ENCODE data around the gene LYPD6.
A peak's percentile ranks its signal among the peaks of the same experiment; 100 is the strongest.

Gene LYPD6

DNA sequence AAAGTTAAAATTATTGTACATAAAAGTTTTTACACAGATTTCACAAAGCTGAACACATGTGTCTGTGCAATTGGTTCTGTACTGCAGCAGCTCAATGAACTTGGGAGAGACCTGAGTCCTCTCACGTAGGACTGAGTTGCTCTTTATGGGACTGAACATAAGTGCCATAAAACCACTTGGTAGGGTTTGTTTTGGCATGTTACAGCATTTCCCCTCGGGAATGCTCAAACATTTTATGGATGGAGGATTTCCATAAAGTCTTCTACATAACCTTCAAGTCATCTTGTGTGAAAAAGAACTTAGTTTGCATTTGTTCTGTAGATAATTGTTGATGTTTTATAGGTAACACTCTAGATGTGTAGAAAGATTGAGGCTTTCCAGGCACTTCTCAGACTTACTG, 15.9 kb downstream of the LYPD6 start:
- POLR2A ChIA-PET = no interaction called here
- CTCF ChIA-PET = no interaction called here
- peak; percentile 43 for DNase-seq (ENCODE audit: extremely low spot score)
- TF ChIP-seq NFRKB (IDR thresholded peaks at IDR 0.05) (no peak), CTBP1 (IDR thresholded peaks at IDR 0.05; ENCODE audit: borderline replicate concordance) (peak; percentile 44; the same call in 1 of the 2 replicates)

DNA sequence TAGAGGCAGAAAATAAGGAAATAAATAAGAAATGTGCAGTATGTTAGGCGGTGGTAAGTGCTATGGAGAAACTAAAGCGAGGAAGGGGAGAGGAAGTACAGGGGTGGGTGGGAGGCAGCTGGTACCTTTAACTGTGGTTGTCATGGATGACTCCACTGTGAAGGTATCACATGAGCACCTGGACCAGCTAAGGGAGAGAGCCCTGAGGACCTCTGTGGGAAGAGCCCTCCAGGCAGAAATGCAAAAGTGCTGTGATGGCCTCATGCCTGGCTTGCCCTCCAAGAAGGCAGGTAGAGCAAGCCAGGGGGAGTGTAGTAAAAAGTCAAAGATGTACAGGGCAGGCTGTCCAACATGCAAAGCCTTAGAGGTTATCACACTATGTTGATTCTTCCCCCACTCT, 17.9 kb downstream of the LYPD6 start:
- DNase-seq (ENCODE audit: extremely low spot score) = no peak
- POLR2A ChIA-PET = no interaction called here
- no peak for TF ChIP-seq CTBP1 (IDR thresholded peaks at IDR 0.05; ENCODE audit: borderline replicate concordance)
- no peak for TF ChIP-seq NFRKB (IDR thresholded peaks at IDR 0.05)
- no peak for TF ChIP-seq SUZ12 (IDR thresholded peaks at IDR 0.05)
- CTCF ChIA-PET = no interaction called here

DNA sequence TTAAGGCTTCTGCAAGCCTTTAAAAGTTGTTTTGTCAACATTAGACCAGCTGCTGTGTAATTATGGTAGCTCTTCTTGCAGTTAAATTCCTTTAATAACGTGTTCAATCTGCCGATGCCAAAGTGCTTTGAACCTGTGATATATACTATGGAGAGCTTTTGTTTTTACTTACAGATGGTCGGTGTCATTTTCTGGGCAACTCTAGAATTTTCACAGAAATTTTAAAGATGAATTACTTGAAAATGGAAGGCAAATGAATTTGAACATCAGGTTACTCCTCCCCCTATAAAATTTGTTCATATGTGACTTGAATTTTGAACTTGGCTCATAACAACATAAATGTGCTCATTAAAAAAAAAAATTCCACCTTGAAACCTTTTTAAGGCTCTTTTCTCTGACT, 23.0 kb downstream of the LYPD6 start:
- DNase-seq (ENCODE audit: extremely low spot score) = no peak
- no peak for TF ChIP-seq HDGF (IDR thresholded peaks at IDR 0.05; ENCODE audit: borderline replicate concordance)
- no peak for TF ChIP-seq L3MBTL2 (conservative IDR thresholded peaks at IDR 0.05)
- CTCF ChIA-PET = no interaction called here
- POLR2A ChIA-PET = no interaction called here

DNA sequence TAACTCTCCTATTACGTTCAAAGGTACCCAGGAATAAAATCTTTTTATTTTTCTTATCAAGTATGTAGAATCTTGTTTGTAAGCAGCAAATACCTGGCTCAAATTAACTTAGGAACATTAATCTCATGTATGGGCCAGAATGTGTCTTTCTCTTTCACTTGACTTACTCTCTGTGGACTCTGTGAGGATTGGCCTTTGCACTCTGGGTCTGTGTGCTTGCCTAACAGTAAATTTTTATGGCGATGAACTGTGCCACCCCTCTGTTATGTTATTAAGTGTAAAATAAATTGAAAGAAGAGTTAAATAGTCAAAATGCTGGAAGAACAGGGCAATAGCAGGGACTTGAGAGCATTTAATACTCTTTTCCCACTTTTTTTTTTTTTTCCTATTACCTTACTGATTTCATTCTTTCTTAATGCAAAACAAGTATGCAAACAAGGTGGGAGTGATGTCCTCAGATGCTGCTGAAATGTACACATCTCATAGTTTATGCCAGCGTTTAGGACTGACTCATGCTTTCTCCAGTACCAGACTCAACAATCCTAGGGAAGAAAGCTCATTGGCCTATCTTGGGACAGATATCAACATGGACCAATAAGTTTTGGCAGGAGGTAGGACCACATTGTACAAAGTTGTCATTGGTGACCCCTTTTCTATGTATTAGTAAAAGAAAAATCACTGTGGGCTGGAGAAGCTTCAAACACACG, 25.5 kb downstream of the LYPD6 start:
- CTCF ChIA-PET = no interaction called here
- DNase-seq (ENCODE audit: extremely low spot score) = no peak
- POLR2A ChIA-PET = no interaction called here
- TF ChIP-seq LEF1 (IDR thresholded peaks at IDR 0.05; ENCODE audit: borderline replicate concordance) (no peak), L3MBTL2 (conservative IDR thresholded peaks at IDR 0.05) (no peak), SUZ12 (IDR thresholded peaks at IDR 0.05) (no peak), ARNT (IDR thresholded peaks at IDR 0.05) (no peak)
- TF ChIP-seq, protein P1, sequence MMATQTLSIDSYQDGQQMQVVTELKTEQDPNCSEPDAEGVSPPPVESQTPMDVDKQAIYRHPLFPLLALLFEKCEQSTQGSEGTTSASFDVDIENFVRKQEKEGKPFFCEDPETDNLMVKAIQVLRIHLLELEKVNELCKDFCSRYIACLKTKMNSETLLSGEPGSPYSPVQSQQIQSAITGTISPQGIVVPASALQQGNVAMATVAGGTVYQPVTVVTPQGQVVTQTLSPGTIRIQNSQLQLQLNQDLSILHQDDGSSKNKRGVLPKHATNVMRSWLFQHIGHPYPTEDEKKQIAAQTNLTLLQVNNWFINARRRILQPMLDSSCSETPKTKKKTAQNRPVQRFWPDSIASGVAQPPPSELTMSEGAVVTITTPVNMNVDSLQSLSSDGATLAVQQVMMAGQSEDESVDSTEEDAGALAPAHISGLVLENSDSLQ (IDR thresholded peaks at IDR 0.05) = 0 out of 2 replicates have a peak, but pooled peaks have one; percentile 32

DNA sequence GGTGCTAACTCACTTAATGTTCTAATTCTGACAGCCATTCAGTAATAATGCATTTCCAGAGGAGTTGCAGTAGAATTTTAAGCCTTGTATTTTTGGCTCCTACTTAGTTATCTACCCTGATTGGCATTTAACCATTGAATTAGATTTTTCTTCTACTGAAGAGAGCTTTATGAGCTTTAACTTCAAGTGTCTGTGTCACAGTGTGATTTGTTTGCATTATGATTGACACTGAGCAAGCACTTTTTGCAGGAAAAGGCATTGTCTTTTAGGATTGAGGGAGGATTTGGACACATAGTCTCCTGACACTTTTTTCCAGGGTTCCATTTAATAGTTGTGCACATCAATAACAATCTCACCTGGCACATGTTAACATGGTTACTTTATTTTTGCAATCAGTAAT, 26.7 kb downstream of the LYPD6 start:
- no peak for DNase-seq (ENCODE audit: extremely low spot score)
- no peak for TF ChIP-seq LEF1 (IDR thresholded peaks at IDR 0.05; ENCODE audit: borderline replicate concordance)
- TF ChIP-seq FOXM1 (IDR thresholded peaks at IDR 0.05; ENCODE audit: borderline replicate concordance) = no peak
- TF ChIP-seq, protein P1 (IDR thresholded peaks at IDR 0.05) = peak; percentile 92
- no peak for TF ChIP-seq ELF4 (IDR thresholded peaks at IDR 0.05)
- TF ChIP-seq FOXA1 (IDR thresholded peaks at IDR 0.05) = no peak
- no peak for TF ChIP-seq ARNT (IDR thresholded peaks at IDR 0.05)
- TF ChIP-seq FOXK2 (IDR thresholded peaks at IDR 0.05) = no peak
- TF ChIP-seq TARDBP (IDR thresholded peaks at IDR 0.05) = no peak
- TF ChIP-seq SUZ12 (IDR thresholded peaks at IDR 0.05) = no peak
- ChIA-PET POLR2A (no interaction called here), CTCF (no interaction called here)

DNA sequence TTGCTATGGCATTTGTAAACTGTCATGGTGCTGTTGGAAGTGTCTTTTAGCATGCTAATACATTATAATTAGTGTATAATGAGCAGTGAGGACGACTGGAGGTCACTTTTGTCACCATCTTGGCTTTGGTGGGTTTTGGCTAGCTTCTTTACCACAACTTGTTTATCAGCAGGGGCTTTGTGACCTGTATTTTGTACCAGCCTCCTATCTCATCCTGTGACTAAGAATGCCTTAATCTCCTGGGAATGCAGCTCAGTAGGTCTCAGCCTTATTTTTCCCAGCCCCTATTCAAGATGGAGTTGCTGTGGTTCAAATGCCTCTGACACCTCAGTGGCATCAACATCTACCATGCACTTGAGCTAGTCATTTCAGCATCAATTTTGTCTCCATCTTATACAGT, 29.7 kb downstream of the LYPD6 start:
- POLR2A ChIA-PET = no interaction called here
- CTCF ChIA-PET = no interaction called here
- TF ChIP-seq FOXA1 (IDR thresholded peaks at IDR 0.05) (no peak), HDGF (IDR thresholded peaks at IDR 0.05; ENCODE audit: borderline replicate concordance) (no peak), SUZ12 (IDR thresholded peaks at IDR 0.05) (no peak), ZNF384 (IDR thresholded peaks at IDR 0.05) (no peak), FOXM1 (IDR thresholded peaks at IDR 0.05; ENCODE audit: borderline replicate concordance) (no peak), ARNT (IDR thresholded peaks at IDR 0.05) (no peak)
- no peak for DNase-seq (ENCODE audit: extremely low spot score)

DNA sequence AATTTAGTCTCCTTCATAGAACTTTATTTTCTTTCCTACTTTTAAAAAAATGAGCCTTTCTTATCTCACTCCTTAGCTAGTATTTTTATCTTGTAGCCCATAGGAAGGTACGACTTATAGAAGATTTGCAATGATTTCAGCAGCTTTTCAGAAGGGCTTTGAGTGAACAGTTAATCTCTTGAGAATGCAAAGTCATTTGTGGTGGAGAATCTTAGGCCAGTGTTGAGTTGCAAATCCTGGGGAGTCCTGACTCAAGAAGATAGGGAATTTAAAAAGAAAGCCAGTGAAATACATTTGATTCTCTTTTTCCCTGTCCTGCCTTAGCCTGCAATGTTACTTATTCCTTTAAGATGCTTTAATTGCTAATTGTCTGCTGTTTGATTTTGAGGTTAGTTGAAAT, 33.6 kb downstream of the LYPD6 start:
- ChIA-PET POLR2A (no interaction called here), CTCF (no interaction called here)
- no peak for TF ChIP-seq LEF1 (IDR thresholded peaks at IDR 0.05; ENCODE audit: borderline replicate concordance)
- no peak for TF ChIP-seq ARNT (IDR thresholded peaks at IDR 0.05)
- no peak for TF ChIP-seq FOXA1 (IDR thresholded peaks at IDR 0.05)
- TF ChIP-seq, protein P1 (IDR thresholded peaks at IDR 0.05) = no peak
- TF ChIP-seq CTBP1 (IDR thresholded peaks at IDR 0.05; ENCODE audit: borderline replicate concordance) = no peak
- TF ChIP-seq FOXK2 (IDR thresholded peaks at IDR 0.05) = no peak
- no peak for TF ChIP-seq NFRKB (IDR thresholded peaks at IDR 0.05)
- TF ChIP-seq BHLHE40 (IDR thresholded peaks at IDR 0.05; ENCODE audit: borderline replicate concordance) = no peak
- TF ChIP-seq TARDBP (IDR thresholded peaks at IDR 0.05) = no peak
- TF ChIP-seq FOXM1 (IDR thresholded peaks at IDR 0.05; ENCODE audit: borderline replicate concordance) = no peak
- TF ChIP-seq HDGF (IDR thresholded peaks at IDR 0.05; ENCODE audit: borderline replicate concordance) = no peak
- no peak for TF ChIP-seq L3MBTL2 (conservative IDR thresholded peaks at IDR 0.05)
- no peak for TF ChIP-seq SP1 (IDR thresholded peaks at IDR 0.05)
- TF ChIP-seq SUZ12 (IDR thresholded peaks at IDR 0.05) = no peak
- TF ChIP-seq ELF4 (IDR thresholded peaks at IDR 0.05) = no peak
- TF ChIP-seq ZNF384 (IDR thresholded peaks at IDR 0.05) = no peak
- no peak for DNase-seq (ENCODE audit: extremely low spot score)

Data from HEK293T (cell line).